Activated CD4-positive, alpha-beta T cell treated with anti-CD3 and anti-CD28 coated beads for 24 hours (primary cell): ENCODE data around the gene NEURL2.
A peak's percentile ranks its signal among the peaks of the same experiment; 100 is the strongest.

Experiments
- DNase-seq, 2 donors: peaks; one replicate each; pipeline ENCODE4 v3.0.0-alpha.2; 2020; ENCODE audit warnings: low read depth in 2 of 2

Gene NEURL2

GRCh38 chr20:45920462-45921336 lies 29.7 kb upstream of the NEURL2 start:
- no peak for DNase-seq

- no peak for DNase-seq
Observed at GRCh38 chr20:45919542-45920399, 28.8 kb upstream of the NEURL2 start.

- no peak for DNase-seq
Observed at GRCh38 chr20:45918779-45919537, 27.9 kb upstream of the NEURL2 start.

DNA sequence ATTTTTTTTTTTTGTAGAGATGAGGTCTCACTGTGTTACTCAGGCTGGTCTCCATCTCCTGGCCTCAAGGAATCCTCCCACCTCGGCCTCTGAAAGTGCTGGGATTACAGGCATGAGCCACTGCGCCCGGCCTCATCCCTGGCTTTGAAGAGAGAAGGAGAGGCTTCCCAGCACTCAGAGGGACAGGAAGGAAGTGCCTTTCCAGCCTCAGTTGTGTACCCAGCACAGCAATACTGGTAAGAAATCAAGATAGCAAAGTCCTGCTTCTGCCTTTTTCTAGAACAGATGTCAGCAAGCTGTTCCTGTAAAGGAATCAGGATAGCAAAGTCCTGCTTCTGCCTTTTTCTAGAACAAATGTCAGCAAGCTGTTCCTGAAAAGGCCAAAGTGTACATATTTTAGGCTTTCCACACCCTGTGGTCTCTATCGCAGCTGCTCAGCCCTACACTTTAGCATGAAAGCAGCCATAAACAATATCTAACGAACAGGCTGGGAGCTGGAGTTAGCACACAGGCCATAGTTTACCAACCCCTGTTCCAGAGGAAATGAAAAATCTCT lies 27.3 kb upstream of the NEURL2 start:
- no peak for DNase-seq

GRCh38 chr20:45917790-45918141 lies 26.8 kb upstream of the NEURL2 start:
- DNase-seq = no peak

- DNase-seq = no peak
Observed at GRCh38 chr20:45913116-45913515, 22.1 kb upstream of the NEURL2 start.

DNA sequence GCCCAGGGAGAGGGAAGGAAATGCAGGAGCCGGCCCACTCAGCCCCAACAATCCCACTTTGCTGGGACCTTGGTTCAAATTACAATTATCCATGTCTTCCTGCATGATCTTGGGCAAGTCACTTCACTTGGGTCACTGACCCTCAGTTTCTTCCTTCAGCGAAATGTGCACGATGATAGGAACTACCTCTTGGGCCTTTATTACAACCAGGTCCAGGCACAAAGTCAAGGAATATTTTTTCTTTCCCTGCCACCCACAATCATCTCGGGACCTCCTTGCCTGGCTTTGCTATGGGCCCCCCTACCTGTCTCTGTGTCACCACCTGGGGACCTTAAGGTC lies 21.3 kb upstream of the NEURL2 start:
- DNase-seq = no peak

DNA sequence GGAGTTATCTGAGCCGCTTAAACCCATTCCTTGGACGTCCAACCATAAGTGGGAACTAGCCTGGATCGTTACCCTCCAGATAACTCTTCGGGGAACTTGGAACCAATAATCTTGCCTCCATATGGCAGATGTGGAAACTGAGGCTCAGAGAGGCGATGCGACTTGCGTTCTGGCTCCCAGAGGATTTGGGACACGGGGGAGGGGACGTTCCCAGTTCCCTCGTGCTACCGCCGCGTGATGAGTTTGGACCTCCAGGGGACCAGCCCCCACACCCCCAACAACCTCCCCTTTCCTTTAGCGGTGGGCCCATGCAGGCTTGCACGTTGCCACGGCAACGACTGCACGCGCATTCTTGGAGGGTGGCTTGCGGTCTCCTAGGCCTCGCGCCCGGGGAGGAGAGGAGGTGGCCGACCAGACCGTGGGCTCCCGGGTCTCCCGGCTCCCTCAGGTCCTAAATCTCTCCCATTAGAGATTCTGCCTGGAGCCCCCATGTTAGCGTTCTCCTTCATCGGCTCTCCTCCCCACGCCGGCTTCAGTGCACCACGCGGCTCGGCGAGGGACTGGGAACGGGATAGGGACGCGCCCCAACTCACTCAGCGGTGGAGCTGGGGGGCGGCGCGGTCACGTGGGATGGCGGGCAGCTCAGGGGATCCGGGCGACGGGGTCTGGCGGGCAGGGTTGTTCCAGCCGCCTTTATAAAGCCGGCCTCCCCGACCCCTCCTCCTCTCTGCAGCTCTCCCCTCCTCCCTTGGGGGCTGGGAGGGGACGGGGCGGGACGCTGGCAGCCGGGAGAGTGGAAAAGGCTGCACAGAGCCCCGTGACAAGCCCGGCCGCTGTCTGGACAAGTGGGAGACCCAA lies 20.7 kb upstream of the NEURL2 start, which contains the start of gene PLTP:
TSS of gene PLTP (minus strand) at position 670 of the 858 bp plus-strand sequence. CDS start 703 bp downstream, outside the sequence.
- DNase-seq = peak in 1 of 2 donors; percentile 15

- DNase-seq = peak; percentile 90 to 97
Observed at GRCh38 chr20:45910670-45911485, 19.9 kb upstream of the NEURL2 start.

DNA sequence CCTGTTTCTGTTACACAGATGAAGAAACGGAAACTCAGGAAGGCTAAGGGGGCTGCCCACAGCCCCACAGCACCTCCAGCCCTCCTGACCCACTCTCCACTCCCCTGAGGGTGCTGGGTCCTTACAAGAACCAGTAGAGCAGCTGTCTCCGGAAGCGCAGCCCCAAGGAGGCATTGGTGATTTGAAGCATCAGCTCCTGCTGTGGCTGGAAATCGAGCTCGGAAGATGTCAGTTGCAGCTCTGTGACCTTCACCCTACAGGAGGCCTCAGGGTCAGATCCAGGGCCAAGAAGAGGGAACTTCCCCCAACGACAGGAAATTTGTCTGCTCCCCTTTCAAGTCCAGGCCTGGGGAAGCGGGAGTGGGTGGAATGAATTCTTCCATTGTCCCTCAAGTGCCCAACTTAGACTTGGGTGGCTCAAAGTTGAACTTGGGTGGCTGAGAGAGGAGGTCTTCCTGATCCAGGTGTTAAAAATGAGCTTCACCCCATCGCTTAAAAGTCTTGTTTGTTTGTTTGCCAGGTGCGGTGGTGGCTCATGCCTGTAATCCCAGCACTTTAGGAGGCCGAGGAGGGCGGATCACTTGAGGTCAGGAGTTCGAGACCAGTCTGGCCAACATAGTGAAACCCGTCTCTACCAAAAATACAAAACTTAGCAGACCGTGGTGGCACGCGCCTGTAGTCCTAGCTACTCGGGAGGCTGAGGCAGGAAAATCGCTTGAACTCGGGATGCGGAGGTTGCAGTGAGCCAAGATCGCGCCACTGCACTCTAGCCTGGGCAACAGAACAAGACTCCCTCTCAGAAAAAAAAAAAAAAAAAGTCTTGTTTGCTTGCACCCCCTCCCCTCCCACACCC lies 19.0 kb upstream of the NEURL2 start:
- no peak for DNase-seq

GRCh38 chr20:45909336-45909808 lies 18.4 kb upstream of the NEURL2 start:
- no peak for DNase-seq

- no peak for DNase-seq
Observed at GRCh38 chr20:45908084-45908483, 17.1 kb upstream of the NEURL2 start.

GRCh38 chr20:45907219-45907948 lies 16.4 kb upstream of the NEURL2 start:
- no peak for DNase-seq

DNA sequence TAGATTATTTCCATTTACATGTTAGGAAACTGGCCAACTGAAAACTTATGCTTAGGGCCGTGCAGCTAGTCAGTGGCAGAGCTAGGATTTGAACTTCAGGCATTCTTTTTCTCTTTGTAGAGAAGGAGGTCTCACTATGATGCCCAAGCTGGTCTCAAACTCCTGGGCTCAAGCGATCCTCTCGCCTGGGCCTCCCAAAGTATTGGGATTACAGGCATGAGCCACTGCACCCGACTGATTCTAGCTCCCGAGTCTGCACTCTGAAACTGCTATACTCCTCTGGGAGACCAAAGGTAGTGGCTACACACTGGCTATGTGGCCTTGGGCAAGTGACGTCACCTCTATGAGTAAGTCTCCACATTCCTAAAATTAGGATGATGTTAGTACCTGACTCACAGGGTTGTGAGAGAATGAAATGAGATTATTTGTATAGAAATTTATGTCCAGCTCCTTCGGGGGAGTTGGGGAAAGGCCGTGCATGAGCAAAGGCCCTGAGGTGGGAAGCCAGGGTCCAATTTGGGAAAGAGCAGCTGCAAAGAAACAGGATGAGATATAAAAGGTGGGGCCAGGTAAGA lies 14.6 kb upstream of the NEURL2 start:
- DNase-seq = no peak

DNA sequence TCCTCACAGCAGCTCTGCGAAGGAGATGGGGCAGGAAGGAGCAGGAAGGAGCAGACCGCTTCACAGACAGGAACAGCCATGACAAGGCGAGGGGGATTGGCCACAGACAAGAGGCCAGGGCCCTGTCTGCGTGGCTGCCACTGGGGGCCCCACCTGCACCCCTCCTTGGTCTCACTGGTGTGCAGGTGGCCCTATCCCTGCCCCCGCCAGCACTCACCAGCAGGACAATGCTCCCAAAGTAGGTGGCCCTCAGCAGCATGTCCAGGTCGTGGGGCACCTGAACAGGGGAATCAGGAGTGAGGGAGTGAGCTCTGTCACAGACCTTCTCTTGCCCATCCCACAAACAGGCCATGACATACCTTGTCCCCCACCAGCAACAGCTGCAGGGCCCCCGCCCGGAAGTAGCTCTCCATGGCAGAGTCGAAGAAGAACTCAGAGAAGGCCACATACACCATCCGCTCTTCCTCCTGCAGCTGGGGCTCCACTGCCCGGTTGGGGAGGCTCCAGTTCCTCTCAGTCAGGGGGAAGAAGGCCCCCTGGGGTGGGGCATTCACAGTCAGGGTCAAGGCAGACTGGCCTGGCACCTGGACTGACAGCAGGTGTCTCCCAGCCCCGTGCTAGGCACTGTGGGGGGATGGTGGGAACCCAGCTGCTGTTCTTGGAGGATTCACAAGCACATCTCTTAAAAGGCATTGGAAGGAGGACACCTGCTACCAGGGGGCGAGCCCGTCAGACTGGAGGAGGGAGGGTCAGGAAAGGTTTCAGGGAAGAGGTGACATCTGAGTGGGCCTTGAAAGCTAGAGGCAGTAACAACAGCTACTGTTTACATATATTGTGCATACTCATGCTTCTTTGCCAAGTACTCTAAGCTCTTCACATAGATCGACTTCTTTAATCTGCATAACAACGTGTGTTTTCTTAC lies 13.8 kb upstream of the NEURL2 start:
- DNase-seq = no peak

DNA sequence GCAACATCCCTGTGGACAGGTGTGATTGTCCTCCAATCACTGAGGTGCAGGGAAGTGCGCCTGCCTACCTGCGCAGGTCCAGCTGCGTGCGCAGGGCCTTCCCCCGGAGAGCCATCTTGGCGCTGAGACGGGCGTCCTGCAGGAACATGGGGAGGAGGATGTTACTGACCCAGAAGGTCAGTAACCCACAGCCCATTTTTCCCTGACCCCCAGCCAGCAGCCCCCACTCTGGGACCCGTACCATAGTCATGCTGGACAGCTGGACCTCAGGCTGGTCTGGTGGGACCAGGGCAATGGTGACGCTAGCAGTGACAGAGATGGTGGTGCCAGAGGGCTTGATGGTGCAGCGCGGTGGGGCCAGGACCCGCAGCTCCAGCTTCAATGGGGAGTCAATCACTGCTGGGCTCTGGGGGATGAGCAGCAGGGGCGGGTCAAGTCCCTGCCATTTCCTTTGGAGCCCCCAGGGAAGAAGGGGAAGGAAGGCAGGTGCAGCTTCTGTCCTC lies 11.2 kb upstream of the NEURL2 start:
- no peak for DNase-seq
